ENCODE results near the gene TRPM7.

DNA sequence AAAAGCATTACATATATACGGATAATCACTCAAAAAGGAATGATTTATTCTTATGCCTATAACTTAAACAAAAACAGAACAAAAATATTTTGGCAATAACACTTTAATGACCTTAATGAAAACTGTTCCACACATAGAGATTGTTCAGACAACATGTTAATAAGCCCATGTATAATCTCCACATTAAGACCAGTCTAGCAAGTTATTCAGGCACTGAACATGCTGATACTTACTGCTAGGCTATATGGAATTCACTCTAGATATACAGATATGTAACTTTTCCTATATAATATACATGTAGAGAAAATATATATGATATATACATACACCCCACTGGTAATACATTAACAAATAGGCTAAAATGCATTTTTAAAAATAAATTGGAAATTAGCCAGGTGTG, 96.3 kb downstream of the TRPM7 start:
- TF ChIP-seq, protein P1, sequence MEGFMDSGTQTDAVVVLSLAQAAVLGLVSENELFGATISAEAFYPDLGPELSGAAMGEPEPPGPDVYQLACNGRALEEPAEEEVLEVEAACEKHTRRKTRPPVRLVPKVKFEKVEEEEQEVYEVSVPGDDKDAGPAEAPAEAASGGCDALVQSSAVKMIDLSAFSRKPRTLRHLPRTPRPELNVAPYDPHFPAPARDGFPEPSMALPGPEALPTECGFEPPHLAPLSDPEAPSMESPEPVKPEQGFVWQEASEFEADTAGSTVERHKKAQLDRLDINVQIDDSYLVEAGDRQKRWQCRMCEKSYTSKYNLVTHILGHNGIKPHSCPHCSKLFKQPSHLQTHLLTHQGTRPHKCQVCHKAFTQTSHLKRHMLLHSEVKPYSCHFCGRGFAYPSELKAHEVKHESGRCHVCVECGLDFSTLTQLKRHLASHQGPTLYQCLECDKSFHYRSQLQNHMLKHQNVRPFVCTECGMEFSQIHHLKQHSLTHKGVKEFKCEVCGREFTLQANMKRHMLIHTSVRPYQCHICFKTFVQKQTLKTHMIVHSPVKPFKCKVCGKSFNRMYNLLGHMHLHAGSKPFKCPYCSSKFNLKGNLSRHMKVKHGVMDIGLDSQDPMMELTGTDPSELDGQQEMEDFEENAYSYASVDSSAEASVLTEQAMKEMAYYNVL (CRISPR knock-in tag; IDR thresholded peaks at IDR 0.05; ENCODE audit: borderline replicate concordance) = no peak
- TF ChIP-seq, protein P2, sequence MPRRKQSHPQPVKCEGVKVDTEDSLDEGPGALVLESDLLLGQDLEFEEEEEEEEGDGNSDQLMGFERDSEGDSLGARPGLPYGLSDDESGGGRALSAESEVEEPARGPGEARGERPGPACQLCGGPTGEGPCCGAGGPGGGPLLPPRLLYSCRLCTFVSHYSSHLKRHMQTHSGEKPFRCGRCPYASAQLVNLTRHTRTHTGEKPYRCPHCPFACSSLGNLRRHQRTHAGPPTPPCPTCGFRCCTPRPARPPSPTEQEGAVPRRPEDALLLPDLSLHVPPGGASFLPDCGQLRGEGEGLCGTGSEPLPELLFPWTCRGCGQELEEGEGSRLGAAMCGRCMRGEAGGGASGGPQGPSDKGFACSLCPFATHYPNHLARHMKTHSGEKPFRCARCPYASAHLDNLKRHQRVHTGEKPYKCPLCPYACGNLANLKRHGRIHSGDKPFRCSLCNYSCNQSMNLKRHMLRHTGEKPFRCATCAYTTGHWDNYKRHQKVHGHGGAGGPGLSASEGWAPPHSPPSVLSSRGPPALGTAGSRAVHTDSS (CRISPR knock-in tag; conservative IDR thresholded peaks at IDR 0.05) = no peak
- TF ChIP-seq REL (CRISPR knock-in tag; conservative IDR thresholded peaks at IDR 0.05) (no peak), KDM4B (CRISPR knock-in tag; IDR thresholded peaks at IDR 0.05) (no peak), ASH2L (IDR thresholded peaks at IDR 0.05; ENCODE audit: insufficient read length, low read depth, low read length) (no peak), POLR2AphosphoS5 (IDR thresholded peaks at IDR 0.05; ENCODE audit: low read depth, low read length) (no peak), HCFC1 (IDR thresholded peaks at IDR 0.05; ENCODE audit: low read depth, low read length) (no peak), ZSCAN12 (CRISPR knock-in tag; IDR thresholded peaks at IDR 0.05) (no peak)
- TF ChIP-seq, protein P3, sequence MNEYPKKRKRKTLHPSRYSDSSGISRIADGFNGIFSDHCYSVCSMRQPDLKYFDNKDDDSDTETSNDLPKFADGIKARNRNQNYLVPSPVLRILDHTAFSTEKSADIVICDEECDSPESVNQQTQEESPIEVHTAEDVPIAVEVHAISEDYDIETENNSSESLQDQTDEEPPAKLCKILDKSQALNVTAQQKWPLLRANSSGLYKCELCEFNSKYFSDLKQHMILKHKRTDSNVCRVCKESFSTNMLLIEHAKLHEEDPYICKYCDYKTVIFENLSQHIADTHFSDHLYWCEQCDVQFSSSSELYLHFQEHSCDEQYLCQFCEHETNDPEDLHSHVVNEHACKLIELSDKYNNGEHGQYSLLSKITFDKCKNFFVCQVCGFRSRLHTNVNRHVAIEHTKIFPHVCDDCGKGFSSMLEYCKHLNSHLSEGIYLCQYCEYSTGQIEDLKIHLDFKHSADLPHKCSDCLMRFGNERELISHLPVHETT (CRISPR knock-in tag; conservative IDR thresholded peaks at IDR 0.05) = no peak
- TF ChIP-seq, protein P4, sequence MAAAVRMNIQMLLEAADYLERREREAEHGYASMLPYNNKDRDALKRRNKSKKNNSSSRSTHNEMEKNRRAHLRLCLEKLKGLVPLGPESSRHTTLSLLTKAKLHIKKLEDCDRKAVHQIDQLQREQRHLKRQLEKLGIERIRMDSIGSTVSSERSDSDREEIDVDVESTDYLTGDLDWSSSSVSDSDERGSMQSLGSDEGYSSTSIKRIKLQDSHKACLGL (CRISPR knock-in tag; IDR thresholded peaks at IDR 0.05) = no peak
